ENCODE results near the gene CNTN5. TPM values are rescaled to one million over a fixed set of nuclear protein-coding genes. Genes with fewer than 3 reads are reported as not detected.

Gene CNTN5
- total RNA-seq, 1 donor from 2014 or later = not detected

DNA sequence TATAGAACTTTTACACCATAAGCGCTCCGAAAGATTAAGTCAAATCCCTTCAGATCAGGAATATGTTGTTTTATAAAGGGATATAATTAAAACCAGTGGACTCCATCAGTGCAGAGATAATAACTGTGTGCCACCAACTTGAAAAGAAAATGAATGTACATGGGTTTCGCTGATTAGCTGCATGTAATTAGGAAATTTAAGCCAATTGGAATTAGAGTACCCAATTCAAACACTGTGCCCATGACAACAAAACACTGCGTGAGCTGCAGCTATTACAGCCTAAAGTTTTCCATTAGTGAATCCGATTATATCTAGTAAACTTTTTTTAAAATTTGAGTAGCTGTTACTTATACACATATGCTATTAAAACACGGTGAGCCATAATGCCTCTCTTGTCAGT is 1274.0 kb downstream of the CNTN5 start:
- no peak for DNase-seq (ENCODE audit: low spot score)
- no peaks in the 10 kb centered on the region for H3K36me3 Mint-ChIP-seq (ENCODE audit: low read depth)
- no peak overlapping the region for H3K4me3 Mint-ChIP-seq (ENCODE audit: unreplicated experiment)
- H3K9me3 Mint-ChIP-seq (ENCODE audit: low read depth) = peaks cover 4% of the 10 kb centered on the region
- TF ChIP-seq, protein P1, sequence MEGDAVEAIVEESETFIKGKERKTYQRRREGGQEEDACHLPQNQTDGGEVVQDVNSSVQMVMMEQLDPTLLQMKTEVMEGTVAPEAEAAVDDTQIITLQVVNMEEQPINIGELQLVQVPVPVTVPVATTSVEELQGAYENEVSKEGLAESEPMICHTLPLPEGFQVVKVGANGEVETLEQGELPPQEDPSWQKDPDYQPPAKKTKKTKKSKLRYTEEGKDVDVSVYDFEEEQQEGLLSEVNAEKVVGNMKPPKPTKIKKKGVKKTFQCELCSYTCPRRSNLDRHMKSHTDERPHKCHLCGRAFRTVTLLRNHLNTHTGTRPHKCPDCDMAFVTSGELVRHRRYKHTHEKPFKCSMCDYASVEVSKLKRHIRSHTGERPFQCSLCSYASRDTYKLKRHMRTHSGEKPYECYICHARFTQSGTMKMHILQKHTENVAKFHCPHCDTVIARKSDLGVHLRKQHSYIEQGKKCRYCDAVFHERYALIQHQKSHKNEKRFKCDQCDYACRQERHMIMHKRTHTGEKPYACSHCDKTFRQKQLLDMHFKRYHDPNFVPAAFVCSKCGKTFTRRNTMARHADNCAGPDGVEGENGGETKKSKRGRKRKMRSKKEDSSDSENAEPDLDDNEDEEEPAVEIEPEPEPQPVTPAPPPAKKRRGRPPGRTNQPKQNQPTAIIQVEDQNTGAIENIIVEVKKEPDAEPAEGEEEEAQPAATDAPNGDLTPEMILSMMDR (IDR thresholded peaks at IDR 0.05) = no peak
- H3K4me1 Mint-ChIP-seq (ENCODE audit: low read depth) = no peaks in the 10 kb centered on the region
- no peak overlapping the region for H3K27ac Mint-ChIP-seq (ENCODE audit: unreplicated experiment)
- H3K27me3 Mint-ChIP-seq (ENCODE audit: low read depth) = peaks cover 9% of the 10 kb centered on the region

DNA sequence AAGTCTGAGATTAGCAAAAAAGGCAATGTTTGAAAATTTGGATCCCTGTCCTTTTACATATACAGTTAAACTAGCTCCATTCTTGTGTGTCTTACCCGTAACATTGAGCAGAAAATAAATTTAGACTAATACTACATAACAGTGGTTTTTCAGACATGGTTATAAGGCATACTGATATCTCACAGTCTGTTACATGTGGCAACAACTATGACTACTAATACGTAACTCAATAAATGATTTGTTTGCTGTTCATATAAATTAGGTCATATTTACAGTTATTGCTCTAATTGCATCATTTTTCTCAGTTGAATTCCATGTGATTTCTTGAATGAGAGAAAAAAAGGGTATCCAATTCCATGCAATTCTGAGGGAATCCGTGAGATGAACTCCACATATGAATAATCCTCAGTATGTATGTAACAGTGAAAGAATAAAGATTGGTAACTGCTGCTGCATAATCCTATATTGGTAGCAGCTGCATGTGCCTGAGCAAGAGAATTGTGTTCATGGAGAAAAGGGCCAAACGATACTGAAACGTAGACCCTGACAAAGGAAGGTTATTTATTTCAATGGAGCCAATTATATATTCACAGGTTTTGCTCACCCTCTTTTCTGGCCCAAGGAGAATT is 1275.4 kb downstream of the CNTN5 start:
- H3K27me3 Mint-ChIP-seq (ENCODE audit: low read depth) = peaks cover 9% of the 10 kb centered on the region
- TF ChIP-seq, protein P1 (IDR thresholded peaks at IDR 0.05) = no peak
- H3K4me1 Mint-ChIP-seq (ENCODE audit: low read depth) = no peaks in the 10 kb centered on the region
- no peak overlapping the region for H3K4me3 Mint-ChIP-seq (ENCODE audit: unreplicated experiment)
- no peaks in the 10 kb centered on the region for H3K36me3 Mint-ChIP-seq (ENCODE audit: low read depth)
- no peak overlapping the region for H3K27ac Mint-ChIP-seq (ENCODE audit: unreplicated experiment)
- no peak for DNase-seq (ENCODE audit: low spot score)
- H3K9me3 Mint-ChIP-seq (ENCODE audit: low read depth) = peaks cover 4% of the 10 kb centered on the region

DNA sequence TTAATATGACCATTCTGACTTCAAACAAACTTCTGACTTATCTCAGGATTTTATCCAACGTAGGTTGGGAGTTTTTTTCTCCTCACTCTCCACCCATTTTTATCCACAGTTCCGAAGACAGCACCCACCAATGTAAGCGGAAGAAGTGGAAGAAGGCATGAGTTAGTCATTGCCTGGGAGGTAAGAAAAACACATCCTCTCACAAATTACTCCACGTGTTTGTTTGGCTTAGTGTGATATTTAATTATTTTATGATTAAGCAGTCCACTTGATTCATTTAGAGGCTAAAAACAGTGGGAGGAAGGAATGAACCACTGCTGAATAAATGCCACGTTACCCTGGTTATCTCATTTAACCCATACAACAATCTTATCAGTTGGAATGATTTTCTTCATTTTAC is 1276.8 kb downstream of the CNTN5 start:
- TF ChIP-seq, protein P1 (IDR thresholded peaks at IDR 0.05) = no peak
- no peak overlapping the region for H3K4me3 Mint-ChIP-seq (ENCODE audit: unreplicated experiment)
- no peaks in the 10 kb centered on the region for H3K9me3 Mint-ChIP-seq (ENCODE audit: low read depth)
- H3K36me3 Mint-ChIP-seq (ENCODE audit: low read depth) = no peaks in the 10 kb centered on the region
- DNase-seq (ENCODE audit: low spot score) = no peak
- H3K27ac Mint-ChIP-seq (ENCODE audit: unreplicated experiment) = no peak overlapping the region
- no peaks in the 10 kb centered on the region for H3K4me1 Mint-ChIP-seq (ENCODE audit: low read depth)
- peaks cover 15% of the 10 kb centered on the region for H3K27me3 Mint-ChIP-seq (ENCODE audit: low read depth)

DNA sequence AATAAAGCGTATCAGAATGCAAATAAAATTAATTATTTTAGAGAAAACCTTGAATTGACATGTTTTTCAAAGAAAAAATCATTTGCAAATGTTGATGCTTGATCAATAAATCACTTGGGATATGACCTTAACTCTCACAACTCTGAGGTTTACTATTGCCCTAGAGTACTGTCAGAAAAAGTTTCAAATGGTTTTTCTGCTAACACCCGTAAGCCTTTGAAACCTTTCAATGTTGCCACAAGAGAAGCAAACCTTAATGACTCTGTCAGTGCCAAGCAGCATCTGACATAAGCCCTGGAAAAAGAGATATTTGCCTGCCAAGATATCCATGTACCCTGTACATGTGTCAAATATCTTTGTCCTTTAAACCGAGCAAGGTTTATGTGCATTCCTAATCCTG is 1282.1 kb downstream of the CNTN5 start:
- TF ChIP-seq, protein P1 (IDR thresholded peaks at IDR 0.05) = no peak
- no peaks in the 10 kb centered on the region for H3K36me3 Mint-ChIP-seq (ENCODE audit: low read depth)
- no peaks in the 10 kb centered on the region for H3K9me3 Mint-ChIP-seq (ENCODE audit: low read depth)
- DNase-seq (ENCODE audit: low spot score) = no peak
- no peaks in the 10 kb centered on the region for H3K4me1 Mint-ChIP-seq (ENCODE audit: low read depth)
- peaks cover 18% of the 10 kb centered on the region for H3K27me3 Mint-ChIP-seq (ENCODE audit: low read depth)
- H3K27ac Mint-ChIP-seq (ENCODE audit: unreplicated experiment) = no peak overlapping the region
- H3K4me3 Mint-ChIP-seq (ENCODE audit: unreplicated experiment) = no peak overlapping the region

DNA sequence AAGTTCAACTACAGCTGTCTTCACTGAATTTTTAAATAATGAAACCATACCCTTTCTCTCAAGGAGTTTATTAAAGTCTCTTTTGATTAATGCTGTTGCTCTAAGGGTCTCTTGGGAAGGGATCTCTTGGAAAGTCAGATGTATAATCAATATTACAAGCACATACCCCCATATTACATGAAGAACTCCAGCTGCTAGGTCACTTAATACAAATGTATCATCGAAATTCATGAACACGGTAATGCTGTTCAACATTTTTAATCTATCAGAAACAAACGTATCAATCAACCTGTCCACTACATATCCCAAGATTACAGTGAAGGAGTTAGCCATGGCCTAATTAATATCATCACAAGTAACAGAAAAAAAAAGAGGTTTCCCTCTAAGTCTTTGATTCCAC is 1283.1 kb downstream of the CNTN5 start:
- Mint-ChIP-seq H3K4me1 (ENCODE audit: low read depth) (no peaks in the 10 kb centered on the region), H3K27me3 (ENCODE audit: low read depth) (peaks cover 16% of the 10 kb centered on the region), H3K36me3 (ENCODE audit: low read depth) (no peaks in the 10 kb centered on the region), H3K9me3 (ENCODE audit: low read depth) (no peaks in the 10 kb centered on the region), H3K4me3 (ENCODE audit: unreplicated experiment) (no peak overlapping the region), H3K27ac (ENCODE audit: unreplicated experiment) (no peak overlapping the region)
- TF ChIP-seq, protein P1 (IDR thresholded peaks at IDR 0.05) = no peak
- no peak for DNase-seq (ENCODE audit: low spot score)

All from chondrocyte (in vitro differentiated cells).